NT2/D1 (cell line): ENCODE measurements around the gene LGALS7.
"Not testable (repeated sequence)": the region's sequence is repeated elsewhere in the genome, so short reads cannot be mapped to it uniquely, and the experiment has no call there.

Experiments used
- YY1 ChIP-seq: IDR thresholded peaks from 2 replicates; pipeline ENCODE4 v1.6.1; 2011; ENCODE audit not compliant: insufficient read length, insufficient read depth
- ZNF274 ChIP-seq: IDR thresholded peaks from 2 replicates; pipeline ENCODE4 v1.6.1; 2011; ENCODE audit warnings: mild to moderate bottlenecking, low read depth, low read length

- TF ChIP-seq YY1, ZNF274: not testable (repeated sequence)
These were observed 18.2 kb upstream of the LGALS7 start for GRCh38 chr19:38791451-38792064.
